ENCODE results near the gene CCDC182.

Gene CCDC182

DNA sequence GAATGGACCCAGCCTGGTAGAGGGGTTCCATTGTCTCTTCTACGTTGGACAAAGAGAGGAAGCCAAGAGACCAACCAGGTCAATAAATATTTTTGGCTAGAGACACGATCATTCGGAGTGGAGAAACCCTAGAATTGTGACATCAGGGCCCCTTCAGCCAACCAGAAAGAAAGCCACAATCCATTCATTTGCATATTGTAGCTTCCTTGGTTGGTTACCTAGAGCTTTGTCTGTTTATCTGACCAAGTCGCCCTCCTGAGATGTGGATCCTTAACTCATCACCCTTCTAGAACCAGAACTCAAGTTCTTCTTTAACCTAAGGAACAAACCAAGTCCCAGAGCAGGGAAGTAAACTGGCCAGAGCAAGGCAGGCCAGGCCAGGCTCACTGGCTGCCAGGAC lies at the start of gene CCDC182:
CCDC182 (minus strand) TSS at position 58 of the 400 bp plus-strand sequence; CDS start at position 31, 27 bp downstream.
- H3K36me3 Mint-ChIP-seq: no peaks in the 10 kb centered on the region
- no peak within 1 kb of the TSS for H3K27ac Mint-ChIP-seq
- H3K27me3 Mint-ChIP-seq: no peaks in the 10 kb centered on the region

DNA sequence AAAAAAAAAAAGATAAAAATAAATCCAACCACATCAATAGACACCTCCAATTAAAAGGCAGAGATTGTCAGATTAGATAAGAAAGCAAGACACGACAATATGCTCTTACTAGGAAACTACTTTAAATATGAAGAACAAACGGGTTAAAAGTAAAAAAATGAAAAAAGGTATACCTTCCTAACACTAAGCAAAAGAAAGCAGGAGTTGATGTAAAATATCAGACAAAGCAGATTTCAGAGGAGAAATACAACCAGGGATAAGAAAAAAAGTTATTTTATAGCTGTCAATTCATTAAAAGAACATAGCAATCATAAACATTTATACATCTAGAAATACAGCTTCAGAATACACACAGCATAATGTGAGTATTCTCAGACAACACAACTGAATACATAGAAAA lies 49.7 kb upstream of the CCDC182 start:
- Mint-ChIP-seq H3K27ac (no peak overlapping the region), H3K4me3 (no peak overlapping the region), H3K27me3 (peaks cover 1% of the 10 kb centered on the region), H3K9me3 (no peaks in the 10 kb centered on the region), H3K36me3 (no peaks in the 10 kb centered on the region), H3K4me1 (peaks cover 10% of the 10 kb centered on the region)

More for the DNA sequence above, at the start of gene CCDC182:
- Mint-ChIP-seq H3K4me1 (no peaks in the 10 kb centered on the region), H3K4me3 (no peak within 1 kb of the TSS), H3K9me3 (no peaks in the 10 kb centered on the region)

DNA sequence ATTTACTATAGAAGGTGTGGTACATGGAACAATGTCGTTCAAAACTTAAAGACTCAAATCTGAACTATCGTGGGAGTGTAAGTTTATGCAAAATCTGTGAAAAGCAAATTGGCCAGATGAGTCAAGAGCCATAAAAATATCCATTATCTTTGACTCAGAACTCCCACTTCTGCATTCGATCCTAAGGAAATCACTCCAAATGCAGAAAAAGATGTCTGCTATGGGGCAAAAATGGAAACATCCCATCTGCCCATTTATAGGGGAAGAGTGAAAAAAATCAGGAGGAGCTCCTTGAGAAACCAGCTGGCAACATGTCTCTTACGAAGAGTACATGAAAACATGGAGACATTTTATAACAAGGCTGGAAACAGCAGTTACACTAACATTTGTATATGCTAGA lies 43.6 kb upstream of the CCDC182 start:
- H3K4me1 Mint-ChIP-seq: no peaks in the 10 kb centered on the region
- H3K9me3 Mint-ChIP-seq: no peaks in the 10 kb centered on the region
- no peaks in the 10 kb centered on the region for H3K36me3 Mint-ChIP-seq
- no peak overlapping the region for H3K4me3 Mint-ChIP-seq
- peaks cover 17% of the 10 kb centered on the region for H3K27me3 Mint-ChIP-seq
- no peak overlapping the region for H3K27ac Mint-ChIP-seq

DNA sequence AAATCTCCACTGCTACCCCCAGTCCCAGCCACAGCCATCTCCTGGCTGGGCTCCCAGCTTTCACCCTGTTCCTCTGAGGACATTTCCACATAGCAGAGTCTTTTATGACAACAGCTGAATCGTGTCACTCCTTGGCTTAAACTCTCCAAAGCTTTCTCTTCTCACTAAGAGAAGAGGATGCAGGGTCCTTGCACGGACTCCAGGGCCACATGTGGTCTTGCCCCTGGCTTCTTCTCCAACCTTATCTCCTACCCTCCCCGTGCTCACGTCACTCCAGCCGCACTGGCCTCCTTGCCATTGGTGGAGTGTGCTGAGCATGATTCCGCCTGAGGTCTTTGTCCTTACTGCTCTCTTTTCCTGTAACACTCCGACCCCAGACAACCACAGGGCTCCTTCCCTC lies 39.9 kb upstream of the CCDC182 start:
- Mint-ChIP-seq H3K4me3 (no peak overlapping the region), H3K36me3 (no peaks in the 10 kb centered on the region), H3K9me3 (no peaks in the 10 kb centered on the region), H3K27ac (no peak overlapping the region), H3K27me3 (peaks cover 18% of the 10 kb centered on the region), H3K4me1 (no peaks in the 10 kb centered on the region)

- Mint-ChIP-seq H3K27me3 (peaks cover 17% of the 10 kb centered on the region), H3K27ac (no peak overlapping the region), H3K9me3 (no peaks in the 10 kb centered on the region), H3K4me3 (no peak overlapping the region), H3K36me3 (no peaks in the 10 kb centered on the region), H3K4me1 (no peaks in the 10 kb centered on the region)
Observed at GRCh38 chr17:57784226-57784895, 39.3 kb upstream of the CCDC182 start.

- Mint-ChIP-seq H3K27ac (no peak overlapping the region), H3K4me3 (no peak overlapping the region), H3K27me3 (peaks cover 11% of the 10 kb centered on the region), H3K4me1 (no peaks in the 10 kb centered on the region), H3K9me3 (no peaks in the 10 kb centered on the region), H3K36me3 (no peaks in the 10 kb centered on the region)
Observed at GRCh38 chr17:57783338-57783742, 38.2 kb upstream of the CCDC182 start.

GRCh38 chr17:57782647-57783337 lies 37.7 kb upstream of the CCDC182 start:
- Mint-ChIP-seq H3K27me3 (peaks cover 10% of the 10 kb centered on the region), H3K9me3 (no peaks in the 10 kb centered on the region), H3K4me3 (no peak overlapping the region), H3K4me1 (no peaks in the 10 kb centered on the region), H3K36me3 (no peaks in the 10 kb centered on the region), H3K27ac (no peak overlapping the region)

GRCh38 chr17:57782062-57782490 lies 37.0 kb upstream of the CCDC182 start:
- H3K36me3 Mint-ChIP-seq: no peaks in the 10 kb centered on the region
- no peak overlapping the region for H3K4me3 Mint-ChIP-seq
- H3K4me1 Mint-ChIP-seq: no peaks in the 10 kb centered on the region
- no peak overlapping the region for H3K27ac Mint-ChIP-seq
- H3K9me3 Mint-ChIP-seq: no peaks in the 10 kb centered on the region
- peaks cover 5% of the 10 kb centered on the region for H3K27me3 Mint-ChIP-seq

- H3K4me3 Mint-ChIP-seq: no peak overlapping the region
- no peak overlapping the region for H3K27ac Mint-ChIP-seq
- H3K36me3 Mint-ChIP-seq: no peaks in the 10 kb centered on the region
- H3K27me3 Mint-ChIP-seq: peaks cover 5% of the 10 kb centered on the region
- no peaks in the 10 kb centered on the region for H3K9me3 Mint-ChIP-seq
- H3K4me1 Mint-ChIP-seq: no peaks in the 10 kb centered on the region
Observed at GRCh38 chr17:57781386-57782061, 36.4 kb upstream of the CCDC182 start.

DNA sequence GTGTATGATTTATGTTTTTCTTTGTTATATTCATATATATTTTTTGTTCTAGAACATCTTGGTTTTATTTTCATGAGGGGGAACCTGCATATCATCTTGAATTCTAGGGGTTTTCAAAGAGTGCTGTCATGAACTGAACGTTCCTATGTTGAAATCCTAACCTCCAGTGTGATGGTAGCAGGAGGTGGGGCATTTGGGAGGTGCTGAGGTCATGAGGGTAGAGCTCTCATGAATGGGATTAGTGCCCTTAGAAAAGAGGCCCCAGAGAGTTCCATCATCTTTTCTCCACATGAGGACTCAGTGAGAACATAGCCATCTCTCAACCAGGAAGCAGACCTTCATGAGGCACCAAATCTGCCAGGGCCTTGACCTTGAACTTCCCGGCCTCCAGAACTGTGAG lies 34.6 kb upstream of the CCDC182 start:
- H3K4me1 Mint-ChIP-seq: no peaks in the 10 kb centered on the region
- H3K27me3 Mint-ChIP-seq: peaks cover 4% of the 10 kb centered on the region
- H3K4me3 Mint-ChIP-seq: no peak overlapping the region

GRCh38 chr17:57778306-57778705 lies 33.2 kb upstream of the CCDC182 start:
- peaks cover 12% of the 10 kb centered on the region for H3K27me3 Mint-ChIP-seq
- no peak overlapping the region for H3K27ac Mint-ChIP-seq
- no peaks in the 10 kb centered on the region for H3K9me3 Mint-ChIP-seq
- no peaks in the 10 kb centered on the region for H3K4me1 Mint-ChIP-seq
- H3K4me3 Mint-ChIP-seq: no peak overlapping the region
- H3K36me3 Mint-ChIP-seq: no peaks in the 10 kb centered on the region

More for the DNA sequence above, 34.6 kb upstream of the CCDC182 start:
- no peaks in the 10 kb centered on the region for H3K36me3 Mint-ChIP-seq
- H3K27ac Mint-ChIP-seq: no peak overlapping the region
- H3K9me3 Mint-ChIP-seq: no peaks in the 10 kb centered on the region

- no peaks in the 10 kb centered on the region for H3K36me3 Mint-ChIP-seq
- H3K9me3 Mint-ChIP-seq: no peaks in the 10 kb centered on the region
- no peak overlapping the region for H3K4me3 Mint-ChIP-seq
- H3K27ac Mint-ChIP-seq: no peak overlapping the region
- H3K4me1 Mint-ChIP-seq: no peaks in the 10 kb centered on the region
- peaks cover 20% of the 10 kb centered on the region for H3K27me3 Mint-ChIP-seq
Observed at GRCh38 chr17:57776366-57776765, 31.3 kb upstream of the CCDC182 start.

GRCh38 chr17:57774872-57775271 lies 29.8 kb upstream of the CCDC182 start:
- Mint-ChIP-seq H3K27me3 (peaks cover 21% of the 10 kb centered on the region), H3K4me3 (no peak overlapping the region), H3K36me3 (no peaks in the 10 kb centered on the region), H3K4me1 (no peaks in the 10 kb centered on the region), H3K9me3 (no peaks in the 10 kb centered on the region), H3K27ac (no peak overlapping the region)

DNA sequence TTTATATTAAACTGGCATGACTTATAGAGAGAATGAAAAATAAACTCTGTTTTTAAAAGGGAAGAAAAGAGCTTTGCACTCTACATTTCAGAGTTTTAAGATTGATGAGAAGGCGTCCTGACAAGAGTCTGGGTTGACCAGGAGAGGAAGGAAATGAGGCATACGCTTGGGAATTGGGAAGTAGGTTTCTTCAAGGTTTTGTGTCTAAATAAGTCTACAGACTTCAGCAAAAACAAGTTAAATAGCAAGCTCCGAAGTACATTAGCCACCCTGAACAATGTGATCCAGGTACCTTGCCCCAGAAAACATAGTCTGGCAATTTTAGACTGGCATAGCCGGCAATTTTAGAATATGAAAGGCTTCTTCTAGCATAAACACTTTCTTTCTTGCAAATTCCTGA lies 28.5 kb upstream of the CCDC182 start:
- H3K27ac Mint-ChIP-seq: no peak overlapping the region
- no peaks in the 10 kb centered on the region for H3K4me1 Mint-ChIP-seq
- H3K36me3 Mint-ChIP-seq: no peaks in the 10 kb centered on the region
- peaks cover 21% of the 10 kb centered on the region for H3K27me3 Mint-ChIP-seq
- H3K4me3 Mint-ChIP-seq: no peak overlapping the region
- no peaks in the 10 kb centered on the region for H3K9me3 Mint-ChIP-seq

- H3K27me3 Mint-ChIP-seq: peaks cover 22% of the 10 kb centered on the region
- no peaks in the 10 kb centered on the region for H3K9me3 Mint-ChIP-seq
- H3K4me1 Mint-ChIP-seq: no peaks in the 10 kb centered on the region
- no peaks in the 10 kb centered on the region for H3K36me3 Mint-ChIP-seq
- no peak overlapping the region for H3K27ac Mint-ChIP-seq
- H3K4me3 Mint-ChIP-seq: no peak overlapping the region
Observed at GRCh38 chr17:57772774-57773173, 27.7 kb upstream of the CCDC182 start.

DNA sequence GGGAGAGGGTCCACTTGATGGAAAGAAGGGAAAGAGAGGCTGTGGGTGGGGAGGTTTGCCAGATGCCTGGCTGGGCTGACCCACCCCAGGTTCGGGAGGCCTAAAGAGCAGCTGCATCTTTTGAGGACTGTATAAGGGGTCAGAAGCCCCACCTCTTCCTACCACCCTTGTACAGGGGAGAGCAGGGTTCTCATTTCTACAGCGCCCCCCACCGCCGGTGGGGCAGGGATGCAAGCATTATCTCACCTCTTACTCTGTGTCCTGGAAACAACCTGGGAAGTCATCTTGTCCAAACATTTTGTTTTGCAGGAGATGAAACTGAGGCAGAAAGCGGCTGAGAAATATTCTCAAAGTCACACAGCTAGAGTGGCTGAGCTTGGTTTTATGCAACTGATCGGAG lies 22.5 kb upstream of the CCDC182 start:
- Mint-ChIP-seq H3K36me3 (no peaks in the 10 kb centered on the region), H3K4me1 (no peaks in the 10 kb centered on the region), H3K4me3 (no peak overlapping the region), H3K27me3 (peaks cover 9% of the 10 kb centered on the region), H3K9me3 (no peaks in the 10 kb centered on the region), H3K27ac (no peak overlapping the region)
